Neural cell (in vitro differentiated cells): ENCODE measurements around the gene CBLB. TPM values are rescaled to one million over a fixed set of nuclear protein-coding genes. Genes with fewer than 3 reads are reported as not detected.
"Not testable (repeated sequence)": the region's sequence is repeated elsewhere in the genome, so short reads cannot be mapped to it uniquely, and the experiment has no call there.

Experiments
- H2AFZ ChIP-seq: fragments of 200-600, 300-800 bp; sonication (generic), shearing (Covaris generic); 2 replicates; pipeline ENCODE4 v1.6.0; 2014; ENCODE audit warnings: low read depth, mild to moderate bottlenecking, antibody characterized with exemption, low read length, moderate library complexity
- H3F3A ChIP-seq: fragments of 200-600 bp; shearing (Covaris generic); 2 replicates; pipeline ENCODE4 v1.6.1; 2016; ENCODE audit warnings: mild to moderate bottlenecking, moderate library complexity, mixed read lengths, antibody characterized with exemption, low read length; ENCODE audit not compliant: insufficient read depth, poor library complexity, severe bottlenecking
- H3K27ac ChIP-seq: fragments of 200-600, 300-800 bp; sonication (generic), shearing (Covaris generic); 2 replicates; pipeline ENCODE4 v1.5.1; 2014; ENCODE audit warnings: mild to moderate bottlenecking, low read length, moderate library complexity
- H3K27me3 ChIP-seq: fragments of 300-800, 200-600 bp; sonication (generic), shearing (Covaris generic); 2 replicates; pipeline ENCODE4 v1.6.0; 2014; ENCODE audit warnings: mild to moderate bottlenecking, low read depth, low read length, moderate library complexity; ENCODE audit not compliant: insufficient read depth
- H3K36me3 ChIP-seq: fragments of 300-800, 200-600 bp; sonication (generic), shearing (Covaris generic); 2 replicates; pipeline ENCODE4 v1.5.1; 2014; ENCODE audit warnings: mild to moderate bottlenecking, antibody characterized with exemption, low read length, moderate library complexity; ENCODE audit not compliant: insufficient read depth
- H3K4me2 ChIP-seq: fragments of 300-800, 200-600 bp; sonication (generic), shearing (Covaris generic); 2 replicates; pipeline ENCODE4 v1.6.0; 2014; ENCODE audit warnings: mild to moderate bottlenecking, low read length
- H3K4me3 ChIP-seq: fragments of 300-800, 200-600 bp; sonication (generic), shearing (Covaris generic); 2 replicates; pipeline ENCODE4 v1.5.1; 2014; ENCODE audit warnings: mild to moderate bottlenecking, low read length, moderate library complexity
- H3K79me2 ChIP-seq: fragments of 200-600 bp; shearing (Covaris generic); replicated peaks from 2 replicates; pipeline ENCODE4 v1.6.0; 2014; ENCODE audit warnings: mild to moderate bottlenecking, low read length, moderate library complexity; ENCODE audit not compliant: insufficient read depth
- H3K9ac ChIP-seq: fragments of 300-800, 200-600 bp; sonication (generic), shearing (Covaris generic); 2 replicates; pipeline ENCODE4 v1.6.1; 2016; ENCODE audit warnings: mild to moderate bottlenecking, low read length, mixed read lengths
- H3K9me2 ChIP-seq: fragments of 200-600 bp; shearing (Covaris generic); 2 replicates; pipeline ENCODE4 v1.6.1; 2016; ENCODE audit warnings: mild to moderate bottlenecking, low read length, mixed read lengths; ENCODE audit not compliant: insufficient read depth
- H3K9me3 ChIP-seq: fragments of 200-600, 300-800 bp; sonication (generic), shearing (Covaris generic); 2 replicates; pipeline ENCODE4 v1.6.1; 2016; ENCODE audit warnings: mild to moderate bottlenecking, mixed run types, low read length, moderate library complexity, mixed read lengths
- H4K20me1 ChIP-seq: fragments of 200-600 bp; shearing (Covaris generic); 2 replicates; pipeline ENCODE4 v1.6.1; 2016; ENCODE audit warnings: mild to moderate bottlenecking, mixed run types; ENCODE audit not compliant: insufficient read depth
- EP300 ChIP-seq: fragments of 450-650 bp; conservative IDR thresholded peaks from 2 replicates; pipeline ENCODE4 v1.6.1; 2014; ENCODE audit warnings: antibody characterized with exemption, mild to moderate bottlenecking, moderate library complexity; ENCODE audit not compliant: poor library complexity, severe bottlenecking
- EZH2 ChIP-seq: fragments of 200-600, 300-800 bp; shearing (Covaris generic), sonication (generic); IDR thresholded peaks from 2 replicates; pipeline ENCODE4 v1.6.1; 2014; ENCODE audit warnings: antibody characterized with exemption, low read length, borderline replicate concordance, mild to moderate bottlenecking; ENCODE audit not compliant: insufficient read depth, poor library complexity, severe bottlenecking
- MXI1 ChIP-seq: fragments of 450-650 bp; conservative IDR thresholded peaks from 2 replicates; pipeline ENCODE4 v1.6.1; 2014; ENCODE audit warnings: antibody characterized with exemption, mild to moderate bottlenecking; ENCODE audit not compliant: poor library complexity, severe bottlenecking
- POLR2AphosphoS5 ChIP-seq: IDR thresholded peaks from 2 replicates; pipeline ENCODE4 v1.6.1; 2012
- RAD21 ChIP-seq: fragments of 450-650 bp; conservative IDR thresholded peaks from 2 replicates; pipeline ENCODE4 v1.6.1; 2014; ENCODE audit warnings: antibody characterized with exemption, mild to moderate bottlenecking, moderate library complexity
- REST ChIP-seq: IDR thresholded peaks from 2 replicates; pipeline ENCODE4 v1.6.1; 2012; ENCODE audit warnings: borderline replicate concordance
- SMC3 ChIP-seq: fragments of 450-650 bp; conservative IDR thresholded peaks from 2 replicates; pipeline ENCODE4 v1.6.1; 2014; ENCODE audit warnings: antibody characterized with exemption, mild to moderate bottlenecking, moderate library complexity; ENCODE audit not compliant: poor library complexity
- TAF1 ChIP-seq: IDR thresholded peaks from 2 replicates; pipeline ENCODE4 v1.6.1; 2012; ENCODE audit warnings: low read depth
- polyA plus RNA-seq: library from polyadenylated mRNA; depleted of rRNA; stranded (reverse); fragments of >200 nt; gene quantifications from 2 replicates; pipeline ENCODE4 v1.2.3, GENCODE V29; 2014
- TF ChIP-seq, protein P1 (sequence below): fragments of 450-650 bp; IDR thresholded peaks from 2 replicates; pipeline ENCODE4 v1.5.1; 2014; ENCODE audit warnings: antibody characterized with exemption, mild to moderate bottlenecking, moderate library complexity; ENCODE audit not compliant: poor library complexity, severe bottlenecking

CBLB gene
- polyA plus RNA-seq, 1 donor from 2014 or later, result 36.4 TPM

GRCh38 chr3:105762749-105763658 is 105.8 kb downstream of the CBLB start:
- Histone ChIP-seq H3K79me2 (peaks cover 8% of the 10 kb centered on the region), H3K4me2 (no peak overlapping the region), H3K9ac (no peak overlapping the region), H2AFZ (no peak overlapping the region), H3K9me3 (no peaks in the 10 kb centered on the region), H3K27ac (no peak overlapping the region), H3K9me2 (no peaks in the 10 kb centered on the region), H3K27me3 (no peaks in the 10 kb centered on the region), H3K36me3 (peaks cover 5% of the 10 kb centered on the region), H3F3A (no peaks in the 10 kb centered on the region), H4K20me1 (no peaks in the 10 kb centered on the region), H3K4me3 (no peak overlapping the region)
- no peak for TF ChIP-seq EZH2
- TF ChIP-seq EP300, result no peak
- no peak for TF ChIP-seq RAD21
- TF ChIP-seq TAF1, result no peak
- TF ChIP-seq SMC3, result no peak

GRCh38 chr3:105762214-105762613 is 106.6 kb downstream of the CBLB start:
- H2AFZ ChIP-seq, H3K4me2 ChIP-seq, H3K27me3 ChIP-seq, H3K27ac ChIP-seq, H3K9me2 ChIP-seq, H3K9ac ChIP-seq, H3K4me3 ChIP-seq, H3K36me3 ChIP-seq, H4K20me1 ChIP-seq, H3K79me2 ChIP-seq, H3K9me3 ChIP-seq, H3F3A ChIP-seq: not testable (repeated sequence)

DNA sequence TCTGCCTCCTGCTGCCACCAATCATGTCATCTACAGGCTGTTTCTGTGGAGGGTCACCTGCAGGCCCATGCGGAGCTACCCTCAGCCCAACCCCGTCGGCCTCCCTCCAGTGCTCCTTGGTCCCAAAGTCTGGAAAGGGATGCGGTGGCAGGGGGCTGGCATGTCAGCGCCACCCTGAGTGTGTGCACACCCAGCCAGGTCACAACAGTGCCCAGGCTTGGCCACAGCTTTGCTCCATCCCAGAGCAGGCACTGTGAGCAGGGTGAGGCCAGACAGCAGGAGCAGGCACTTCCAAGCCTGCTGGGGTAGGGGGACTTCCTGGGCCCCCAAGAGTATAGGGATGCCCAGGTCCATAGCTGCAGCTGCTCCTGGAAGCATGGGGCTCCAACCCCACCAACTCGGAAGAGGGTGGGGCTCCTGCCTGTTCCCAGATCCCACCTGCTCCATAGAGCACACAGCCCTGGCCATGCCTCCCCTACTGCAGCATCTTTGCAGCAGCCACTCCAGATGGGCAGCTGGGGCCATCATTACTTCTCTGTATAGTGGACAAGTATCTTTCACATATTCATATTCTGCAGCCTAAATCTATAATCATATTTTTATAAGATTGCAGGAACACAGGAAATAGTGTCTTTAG is 109.3 kb downstream of the CBLB start:
- TF ChIP-seq EP300 (no peak), SMC3 (no peak), EZH2 (no peak), MXI1 (no peak), RAD21 (no peak), POLR2AphosphoS5 (no peak), REST (no peak), TAF1 (no peak)
- TF ChIP-seq, protein P1, sequence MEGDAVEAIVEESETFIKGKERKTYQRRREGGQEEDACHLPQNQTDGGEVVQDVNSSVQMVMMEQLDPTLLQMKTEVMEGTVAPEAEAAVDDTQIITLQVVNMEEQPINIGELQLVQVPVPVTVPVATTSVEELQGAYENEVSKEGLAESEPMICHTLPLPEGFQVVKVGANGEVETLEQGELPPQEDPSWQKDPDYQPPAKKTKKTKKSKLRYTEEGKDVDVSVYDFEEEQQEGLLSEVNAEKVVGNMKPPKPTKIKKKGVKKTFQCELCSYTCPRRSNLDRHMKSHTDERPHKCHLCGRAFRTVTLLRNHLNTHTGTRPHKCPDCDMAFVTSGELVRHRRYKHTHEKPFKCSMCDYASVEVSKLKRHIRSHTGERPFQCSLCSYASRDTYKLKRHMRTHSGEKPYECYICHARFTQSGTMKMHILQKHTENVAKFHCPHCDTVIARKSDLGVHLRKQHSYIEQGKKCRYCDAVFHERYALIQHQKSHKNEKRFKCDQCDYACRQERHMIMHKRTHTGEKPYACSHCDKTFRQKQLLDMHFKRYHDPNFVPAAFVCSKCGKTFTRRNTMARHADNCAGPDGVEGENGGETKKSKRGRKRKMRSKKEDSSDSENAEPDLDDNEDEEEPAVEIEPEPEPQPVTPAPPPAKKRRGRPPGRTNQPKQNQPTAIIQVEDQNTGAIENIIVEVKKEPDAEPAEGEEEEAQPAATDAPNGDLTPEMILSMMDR, result no peak
- no peak overlapping the region for H2AFZ ChIP-seq

More for the DNA sequence above, 109.3 kb downstream of the CBLB start:
- no peaks in the 10 kb centered on the region for H3K27me3 ChIP-seq
- no peaks in the 10 kb centered on the region for H3F3A ChIP-seq
- no peaks in the 10 kb centered on the region for H3K9me2 ChIP-seq
- H3K27ac ChIP-seq, result no peak overlapping the region
- no peak overlapping the region for H3K4me3 ChIP-seq
- H3K36me3 ChIP-seq, result peaks cover 5% of the 10 kb centered on the region
- no peak overlapping the region for H3K4me2 ChIP-seq
- H3K79me2 ChIP-seq, result peaks cover 7% of the 10 kb centered on the region
- H3K9me3 ChIP-seq, result no peaks in the 10 kb centered on the region
- H4K20me1 ChIP-seq, result no peaks in the 10 kb centered on the region
- no peak overlapping the region for H3K9ac ChIP-seq
